Measurements from ENCODE around the gene KLHL28. TPM values are rescaled to one million over a fixed set of nuclear protein-coding genes. Genes with fewer than 3 reads are reported as not detected.

The KLHL28 gene, protein sequence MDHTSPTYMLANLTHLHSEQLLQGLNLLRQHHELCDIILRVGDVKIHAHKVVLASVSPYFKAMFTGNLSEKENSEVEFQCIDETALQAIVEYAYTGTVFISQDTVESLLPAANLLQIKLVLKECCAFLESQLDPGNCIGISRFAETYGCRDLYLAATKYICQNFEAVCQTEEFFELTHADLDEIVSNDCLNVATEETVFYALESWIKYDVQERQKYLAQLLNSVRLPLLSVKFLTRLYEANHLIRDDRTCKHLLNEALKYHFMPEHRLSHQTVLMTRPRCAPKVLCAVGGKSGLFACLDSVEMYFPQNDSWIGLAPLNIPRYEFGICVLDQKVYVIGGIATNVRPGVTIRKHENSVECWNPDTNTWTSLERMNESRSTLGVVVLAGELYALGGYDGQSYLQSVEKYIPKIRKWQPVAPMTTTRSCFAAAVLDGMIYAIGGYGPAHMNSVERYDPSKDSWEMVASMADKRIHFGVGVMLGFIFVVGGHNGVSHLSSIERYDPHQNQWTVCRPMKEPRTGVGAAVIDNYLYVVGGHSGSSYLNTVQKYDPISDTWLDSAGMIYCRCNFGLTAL
- total RNA-seq, result 18.5 TPM
- long read RNA-seq, partial matches to known transcripts, result 1 of 17 reads
- long read RNA-seq, other reads (novel, unspliced or antisense), result 16 of 17 reads

DNA sequence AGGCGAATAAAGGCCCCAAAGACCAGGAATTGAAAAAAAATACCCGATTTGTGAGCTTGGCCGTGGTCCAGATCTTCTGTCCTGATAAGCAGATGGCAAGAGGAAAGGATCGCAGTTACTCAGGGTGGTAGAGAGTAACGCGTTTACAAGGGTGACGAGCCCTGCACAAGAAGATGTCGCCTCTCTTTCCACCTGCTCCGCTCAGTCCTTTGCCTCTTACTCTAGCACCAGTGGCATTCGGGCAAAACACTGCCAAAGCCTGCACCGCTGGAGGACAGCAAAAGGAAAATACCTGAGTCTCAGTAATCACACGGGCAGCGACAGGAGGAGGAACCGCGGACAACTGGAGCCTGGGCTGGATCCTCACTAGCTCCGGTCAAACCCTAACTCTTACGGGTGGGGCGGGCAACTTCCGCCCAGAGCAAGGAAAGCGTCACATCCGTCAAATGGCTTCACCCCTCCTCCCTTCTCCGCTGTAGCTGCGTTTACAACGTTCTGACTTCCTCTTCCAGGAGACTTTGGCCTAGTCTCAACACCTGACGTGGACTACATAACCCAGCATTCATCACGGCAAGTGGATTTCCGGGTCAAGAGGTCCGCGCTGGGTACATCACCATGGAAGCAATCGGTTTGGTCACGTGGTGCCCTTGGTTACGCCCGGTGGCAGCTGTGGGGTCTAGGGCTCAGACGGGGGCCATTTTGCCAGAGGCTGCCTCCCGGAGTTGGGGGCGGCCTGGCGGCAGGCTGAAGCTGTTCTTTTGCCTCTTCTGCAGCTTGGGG is at the start of gene KLHL28, which contains the start of gene TOGARAM1:
KLHL28 (minus strand) TSS at position 394 of the 780 bp plus-strand sequence. CDS start 16,019 bp downstream, outside the sequence.
TOGARAM1 (plus strand) TSS at position 637 of the 780 bp plus-strand sequence. CDS start 232 bp downstream, outside the sequence.
- Histone ChIP-seq H3K9me3 (no peaks in the 10 kb centered on the region), H3K4me3 (peak within 1 kb of the TSS; percentile 91), H3K27me3 (ENCODE audit: low read depth) (no peaks in the 10 kb centered on the region), H3K36me3 (no peaks in the 10 kb centered on the region), H3K4me1 (peaks cover 75% of the 10 kb centered on the region), H3K27ac (peak within 1 kb of the TSS; percentile 95)
- intact Hi-C loops (cut with DNase I), result no loop called here
- ATAC-seq (peak; percentile 97 to 99), DNase-seq (peak; percentile 96)
- TF ChIP-seq, protein P1, sequence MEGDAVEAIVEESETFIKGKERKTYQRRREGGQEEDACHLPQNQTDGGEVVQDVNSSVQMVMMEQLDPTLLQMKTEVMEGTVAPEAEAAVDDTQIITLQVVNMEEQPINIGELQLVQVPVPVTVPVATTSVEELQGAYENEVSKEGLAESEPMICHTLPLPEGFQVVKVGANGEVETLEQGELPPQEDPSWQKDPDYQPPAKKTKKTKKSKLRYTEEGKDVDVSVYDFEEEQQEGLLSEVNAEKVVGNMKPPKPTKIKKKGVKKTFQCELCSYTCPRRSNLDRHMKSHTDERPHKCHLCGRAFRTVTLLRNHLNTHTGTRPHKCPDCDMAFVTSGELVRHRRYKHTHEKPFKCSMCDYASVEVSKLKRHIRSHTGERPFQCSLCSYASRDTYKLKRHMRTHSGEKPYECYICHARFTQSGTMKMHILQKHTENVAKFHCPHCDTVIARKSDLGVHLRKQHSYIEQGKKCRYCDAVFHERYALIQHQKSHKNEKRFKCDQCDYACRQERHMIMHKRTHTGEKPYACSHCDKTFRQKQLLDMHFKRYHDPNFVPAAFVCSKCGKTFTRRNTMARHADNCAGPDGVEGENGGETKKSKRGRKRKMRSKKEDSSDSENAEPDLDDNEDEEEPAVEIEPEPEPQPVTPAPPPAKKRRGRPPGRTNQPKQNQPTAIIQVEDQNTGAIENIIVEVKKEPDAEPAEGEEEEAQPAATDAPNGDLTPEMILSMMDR (IDR thresholded peaks at IDR 0.05), result no peak

DNA sequence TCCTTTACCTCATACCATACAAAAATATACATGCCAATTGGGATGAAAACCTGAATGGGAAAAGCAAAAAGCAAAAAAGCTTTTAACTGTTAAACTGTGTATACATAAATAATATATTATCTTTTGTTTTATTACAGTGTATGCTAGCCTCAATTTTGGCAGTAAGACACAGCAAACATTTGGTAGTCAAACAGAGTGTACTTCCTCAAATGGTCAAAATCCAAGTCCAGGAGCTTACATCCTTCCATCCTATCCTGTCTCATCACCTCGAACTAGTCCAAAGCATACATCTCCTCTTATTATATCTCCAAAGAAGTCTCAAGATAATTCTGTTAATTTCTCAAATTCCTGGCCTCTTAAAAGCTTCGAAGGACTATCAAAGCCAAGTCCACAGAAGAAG is 42.2 kb upstream of the KLHL28 start:
- DNase-seq (no peak), ATAC-seq (no peak)
- TF ChIP-seq, protein P1 (IDR thresholded peaks at IDR 0.05), result no peak
- no peaks in the 10 kb centered on the region for H3K9me3 ChIP-seq
- no peak overlapping the region for H3K4me3 ChIP-seq
- H3K27me3 ChIP-seq (ENCODE audit: low read depth), result no peaks in the 10 kb centered on the region
- H3K27ac ChIP-seq, result no peak overlapping the region
- no peaks in the 10 kb centered on the region for H3K4me1 ChIP-seq
- intact Hi-C loops (cut with DNase I), result no loop called here
- peaks cover 50% of the 10 kb centered on the region for H3K36me3 ChIP-seq

DNA sequence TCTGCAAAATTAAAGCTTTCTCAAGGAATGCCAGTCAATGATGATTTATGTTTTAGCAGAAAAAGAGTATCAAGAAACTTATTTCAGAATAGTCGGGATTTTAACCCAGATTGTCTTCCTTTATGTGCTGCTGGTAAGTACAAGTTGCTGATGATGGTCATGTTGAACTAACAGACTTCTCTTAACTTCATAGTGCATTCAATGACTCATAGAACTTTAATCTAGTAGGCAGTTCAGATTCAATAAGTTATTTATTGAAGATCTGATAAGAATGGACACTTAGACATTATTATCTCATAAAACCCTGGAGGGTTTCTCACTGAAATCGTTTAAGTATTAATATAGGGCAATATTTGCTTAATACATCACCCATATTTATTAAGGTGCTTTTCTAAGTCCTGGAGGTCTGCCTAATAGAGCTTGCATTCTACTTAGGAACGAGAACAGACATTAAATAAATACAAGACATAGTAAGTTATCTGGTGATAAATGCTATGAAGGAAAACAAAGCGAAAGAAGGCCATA is 34.1 kb upstream of the KLHL28 start:
- Histone ChIP-seq H3K27ac (no peak overlapping the region), H3K4me1 (no peaks in the 10 kb centered on the region), H3K9me3 (no peaks in the 10 kb centered on the region), H3K36me3 (peaks cover 24% of the 10 kb centered on the region), H3K27me3 (ENCODE audit: low read depth) (no peaks in the 10 kb centered on the region), H3K4me3 (no peak overlapping the region)
- intact Hi-C loops (cut with DNase I), result no loop called here
- ATAC-seq (no peak), DNase-seq (no peak)
- TF ChIP-seq, protein P1 (IDR thresholded peaks at IDR 0.05), result no peak

DNA sequence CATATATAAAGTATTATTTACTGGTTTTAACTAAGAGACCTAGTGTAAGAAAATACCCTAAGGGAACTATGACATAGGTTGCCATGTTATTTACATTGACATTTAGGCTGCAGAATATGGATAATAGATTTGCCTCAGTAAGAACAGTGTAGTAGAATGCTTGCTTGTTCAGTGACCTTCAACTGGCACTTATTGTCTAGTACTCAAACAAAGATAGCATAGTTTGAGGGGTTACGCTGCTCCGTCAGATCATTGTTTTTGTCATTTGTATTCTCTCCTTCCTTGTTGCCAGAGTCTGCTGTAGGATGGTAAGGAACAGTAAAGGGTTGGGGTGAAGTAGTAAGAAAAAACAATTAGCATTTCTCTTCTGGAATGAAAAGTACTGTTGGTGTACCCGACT is 33.4 kb upstream of the KLHL28 start:
- Histone ChIP-seq H3K4me1 (no peaks in the 10 kb centered on the region), H3K36me3 (peaks cover 18% of the 10 kb centered on the region), H3K9me3 (no peaks in the 10 kb centered on the region), H3K27ac (no peak overlapping the region), H3K27me3 (ENCODE audit: low read depth) (no peaks in the 10 kb centered on the region), H3K4me3 (no peak overlapping the region)
- ATAC-seq (no peak), DNase-seq (no peak)
- intact Hi-C loops (cut with DNase I), result no loop called here
- TF ChIP-seq, protein P1 (IDR thresholded peaks at IDR 0.05), result no peak

DNA sequence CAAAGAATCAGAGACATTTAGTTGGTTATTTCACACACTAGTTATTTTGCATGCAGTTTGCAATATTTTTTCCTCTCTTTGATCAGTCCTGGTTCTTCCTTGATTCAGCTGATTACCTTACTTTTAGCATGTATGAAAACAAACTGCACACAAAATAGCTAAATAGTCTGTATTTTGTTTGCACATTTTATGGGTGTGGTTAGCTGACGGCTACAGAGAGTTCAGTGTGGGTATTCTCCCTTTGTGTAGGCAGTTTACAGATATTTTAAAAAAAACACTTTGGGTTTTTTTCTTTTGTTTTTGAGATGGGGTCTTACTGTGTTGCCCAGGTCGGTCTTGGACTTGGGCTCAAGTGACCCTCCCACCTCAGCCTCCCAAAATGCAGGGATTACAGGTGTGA is 28.8 kb upstream of the KLHL28 start:
- no peak overlapping the region for H3K27ac ChIP-seq
- H3K9me3 ChIP-seq, result no peaks in the 10 kb centered on the region
- H3K27me3 ChIP-seq (ENCODE audit: low read depth), result no peaks in the 10 kb centered on the region
- H3K36me3 ChIP-seq, result no peaks in the 10 kb centered on the region
- H3K4me1 ChIP-seq, result peaks cover 11% of the 10 kb centered on the region
- TF ChIP-seq, protein P1 (IDR thresholded peaks at IDR 0.05), result no peak
- intact Hi-C loops (cut with DNase I), result no loop called here
- ATAC-seq (no peak), DNase-seq (no peak)
- no peak overlapping the region for H3K4me3 ChIP-seq
